Measurements from ENCODE around the gene EMC9.

DNA sequence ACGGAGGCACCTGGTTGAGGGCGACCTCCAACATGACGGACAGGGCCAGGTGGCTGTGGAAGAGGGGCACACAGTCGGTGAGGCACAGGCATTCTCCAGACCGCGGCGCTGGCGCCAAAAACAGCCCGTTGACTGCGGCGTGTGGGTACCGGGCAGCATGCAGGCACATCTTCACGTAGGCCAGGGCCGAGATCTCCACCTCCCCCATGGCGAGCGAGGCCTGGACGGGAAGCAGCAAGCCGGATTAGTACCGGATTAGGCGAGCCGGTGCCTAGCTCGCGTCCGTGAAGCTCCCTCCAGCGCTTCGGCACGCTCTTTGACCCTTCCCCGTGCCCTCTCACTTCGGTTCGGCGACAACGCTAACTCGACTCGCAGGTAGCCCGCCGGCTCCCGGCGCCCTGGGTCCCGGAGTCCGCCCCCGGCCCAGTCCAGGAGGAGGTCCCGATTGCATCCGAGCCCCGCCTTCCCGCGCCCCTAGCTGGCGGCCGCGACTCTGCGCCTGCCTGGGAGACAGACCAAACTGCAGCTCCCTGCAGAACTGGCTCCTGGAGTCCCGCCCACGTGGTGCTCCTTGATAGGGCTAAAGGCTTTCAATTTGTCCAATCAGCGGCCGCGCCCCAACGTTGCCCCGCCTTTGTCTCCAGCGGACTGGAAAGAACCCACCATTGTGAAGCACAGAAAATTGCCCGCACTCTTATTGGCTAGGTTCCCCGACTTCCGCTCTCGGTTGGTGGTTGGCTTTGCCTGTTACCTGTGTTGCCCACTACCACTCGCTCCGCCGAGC lies at the start of gene EMC9:
- TF ChIP-seq, protein P1, sequence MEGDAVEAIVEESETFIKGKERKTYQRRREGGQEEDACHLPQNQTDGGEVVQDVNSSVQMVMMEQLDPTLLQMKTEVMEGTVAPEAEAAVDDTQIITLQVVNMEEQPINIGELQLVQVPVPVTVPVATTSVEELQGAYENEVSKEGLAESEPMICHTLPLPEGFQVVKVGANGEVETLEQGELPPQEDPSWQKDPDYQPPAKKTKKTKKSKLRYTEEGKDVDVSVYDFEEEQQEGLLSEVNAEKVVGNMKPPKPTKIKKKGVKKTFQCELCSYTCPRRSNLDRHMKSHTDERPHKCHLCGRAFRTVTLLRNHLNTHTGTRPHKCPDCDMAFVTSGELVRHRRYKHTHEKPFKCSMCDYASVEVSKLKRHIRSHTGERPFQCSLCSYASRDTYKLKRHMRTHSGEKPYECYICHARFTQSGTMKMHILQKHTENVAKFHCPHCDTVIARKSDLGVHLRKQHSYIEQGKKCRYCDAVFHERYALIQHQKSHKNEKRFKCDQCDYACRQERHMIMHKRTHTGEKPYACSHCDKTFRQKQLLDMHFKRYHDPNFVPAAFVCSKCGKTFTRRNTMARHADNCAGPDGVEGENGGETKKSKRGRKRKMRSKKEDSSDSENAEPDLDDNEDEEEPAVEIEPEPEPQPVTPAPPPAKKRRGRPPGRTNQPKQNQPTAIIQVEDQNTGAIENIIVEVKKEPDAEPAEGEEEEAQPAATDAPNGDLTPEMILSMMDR (IDR thresholded peaks at IDR 0.05): peak; percentile 37
- no peak for TF ChIP-seq EZH2 (IDR thresholded peaks at IDR 0.05; ENCODE audit: borderline replicate concordance, insufficient read depth, low read depth, low read length, poor library complexity, severe bottlenecking)
